ENCODE results near the gene ZNF75A.

ZNF75A gene

DNA sequence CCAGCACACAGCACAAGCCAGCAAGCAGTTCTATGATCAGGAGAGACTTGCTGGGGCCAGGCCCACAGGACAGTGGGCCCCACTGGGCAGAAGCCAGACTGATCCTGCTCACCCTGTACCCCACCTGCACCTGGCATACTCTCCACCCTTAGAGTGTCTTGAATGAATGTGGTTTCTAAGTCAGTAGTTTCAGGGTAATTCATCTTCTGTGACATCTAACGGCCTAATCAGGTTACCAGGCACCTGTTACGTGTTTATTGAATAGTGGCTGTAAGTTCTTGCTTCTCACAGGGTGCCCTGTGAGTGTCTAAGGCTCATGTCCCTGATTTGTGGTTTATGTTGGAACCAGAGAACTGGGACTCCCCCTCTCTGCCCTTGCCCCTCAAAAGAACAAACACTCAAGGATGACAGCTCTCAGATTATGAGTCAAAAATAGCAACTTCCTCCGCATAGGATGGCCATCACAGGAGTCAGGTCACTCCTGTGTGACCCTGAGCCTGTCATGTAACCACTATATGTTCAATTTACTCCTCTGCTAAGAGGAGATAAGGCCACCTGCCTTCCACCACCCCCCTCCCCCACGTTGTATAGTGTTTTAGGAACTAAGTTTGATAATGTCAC lies 43.4 kb downstream of the ZNF75A start:
- Histone ChIP-seq H3K27me3 (ENCODE audit: insufficient read depth, low read length) (no peaks in the 10 kb centered on the region), H3K36me3 (ENCODE audit: insufficient read depth, low read depth, low read length) (no peaks in the 10 kb centered on the region), H3K4me1 (ENCODE audit: insufficient read depth, low read length) (no peaks in the 10 kb centered on the region), H3K9ac (ENCODE audit: low read depth, low read length) (no peak overlapping the region), H3K4me3 (ENCODE audit: low read length) (no peak overlapping the region), H3K9me3 (ENCODE audit: insufficient read depth, low read depth, low read length) (peaks cover 15% of the 10 kb centered on the region), H3K27ac (ENCODE audit: low read length) (no peak overlapping the region)

DNA sequence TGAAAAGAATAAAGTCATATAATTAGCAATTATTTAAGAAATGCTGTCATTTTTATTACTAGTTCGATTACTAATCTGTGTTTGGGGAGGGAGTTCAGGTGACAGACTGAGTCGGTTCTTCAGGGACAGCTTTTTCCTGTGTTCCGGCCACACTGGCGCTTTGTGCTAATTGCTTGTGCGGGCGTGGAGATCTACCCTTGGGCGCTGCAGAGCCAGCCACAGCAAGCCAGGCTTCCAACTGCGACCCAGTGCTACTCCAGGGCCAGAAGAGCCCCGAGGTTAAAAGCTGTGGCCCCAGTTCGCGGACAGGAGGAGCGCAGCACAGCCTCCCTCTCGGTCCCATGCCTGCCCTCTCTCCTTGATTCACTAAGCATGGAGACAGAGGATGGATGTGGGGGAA lies 43.9 kb downstream of the ZNF75A start:
- Histone ChIP-seq H3K4me1 (ENCODE audit: insufficient read depth, low read length) (no peaks in the 10 kb centered on the region), H3K4me3 (ENCODE audit: low read length) (no peak overlapping the region), H3K9me3 (ENCODE audit: insufficient read depth, low read depth, low read length) (peaks cover 10% of the 10 kb centered on the region), H3K9ac (ENCODE audit: low read depth, low read length) (no peak overlapping the region), H3K27me3 (ENCODE audit: insufficient read depth, low read length) (no peaks in the 10 kb centered on the region), H3K36me3 (ENCODE audit: insufficient read depth, low read depth, low read length) (no peaks in the 10 kb centered on the region), H3K27ac (ENCODE audit: low read length) (no peak overlapping the region)

DNA sequence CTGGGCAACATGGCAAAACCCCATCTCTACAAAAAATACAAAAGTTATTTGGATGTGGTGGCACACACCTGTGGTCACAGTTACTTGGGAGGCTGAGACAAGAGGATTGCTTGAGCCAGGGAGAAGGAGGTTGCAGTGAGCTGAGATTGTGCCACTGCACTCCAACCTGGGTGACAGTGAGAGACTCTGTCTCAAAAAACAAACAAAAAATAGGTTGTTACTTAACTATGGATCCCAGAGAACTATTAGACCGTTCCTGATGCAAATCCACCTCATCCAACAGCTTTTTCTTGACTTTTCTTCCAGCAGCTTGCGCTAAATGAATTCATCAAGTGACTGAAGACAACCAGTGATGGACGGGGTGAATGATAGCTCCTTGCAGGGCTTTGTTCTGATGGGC lies 50.3 kb downstream of the ZNF75A start, which contains the start of gene OR2C1:
Gene OR2C1 (plus strand): TSS at position 301 of the 400 bp plus-strand sequence. CDS start 52 bp downstream, at position 353.
- no peak within 1 kb of the TSS for H3K4me3 ChIP-seq (ENCODE audit: low read length)
- H3K36me3 ChIP-seq (ENCODE audit: insufficient read depth, low read depth, low read length), result no peaks in the 10 kb centered on the region
- no peak within 1 kb of the TSS for H3K27ac ChIP-seq (ENCODE audit: low read length)
- no peaks in the 10 kb centered on the region for H3K4me1 ChIP-seq (ENCODE audit: insufficient read depth, low read length)
- H3K9ac ChIP-seq (ENCODE audit: low read depth, low read length), result no peak within 1 kb of the TSS
- peaks cover 39% of the 10 kb centered on the region for H3K9me3 ChIP-seq (ENCODE audit: insufficient read depth, low read depth, low read length)
- H3K27me3 ChIP-seq (ENCODE audit: insufficient read depth, low read length), result no peaks in the 10 kb centered on the region

DNA sequence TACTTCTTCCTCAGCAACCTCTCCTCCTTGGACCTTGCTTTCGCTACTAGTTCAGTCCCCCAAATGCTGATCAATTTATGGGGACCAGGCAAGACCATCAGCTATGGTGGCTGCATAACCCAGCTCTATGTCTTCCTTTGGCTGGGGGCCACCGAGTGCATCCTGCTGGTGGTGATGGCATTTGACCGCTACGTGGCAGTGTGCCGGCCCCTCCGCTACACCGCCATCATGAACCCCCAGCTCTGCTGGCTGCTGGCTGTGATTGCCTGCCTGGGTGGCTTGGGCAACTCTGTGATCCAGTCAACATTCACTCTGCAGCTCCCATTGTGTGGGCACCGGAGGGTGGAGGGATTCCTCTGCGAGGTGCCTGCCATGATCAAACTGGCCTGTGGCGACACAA lies 50.8 kb downstream of the ZNF75A start:
- no peaks in the 10 kb centered on the region for H3K4me1 ChIP-seq (ENCODE audit: insufficient read depth, low read length)
- H3K27me3 ChIP-seq (ENCODE audit: insufficient read depth, low read length), result no peaks in the 10 kb centered on the region
- no peak overlapping the region for H3K9ac ChIP-seq (ENCODE audit: low read depth, low read length)
- H3K36me3 ChIP-seq (ENCODE audit: insufficient read depth, low read depth, low read length), result no peaks in the 10 kb centered on the region
- no peak overlapping the region for H3K4me3 ChIP-seq (ENCODE audit: low read length)
- no peak overlapping the region for H3K27ac ChIP-seq (ENCODE audit: low read length)
- H3K9me3 ChIP-seq (ENCODE audit: insufficient read depth, low read depth, low read length), result peaks cover 39% of the 10 kb centered on the region

DNA sequence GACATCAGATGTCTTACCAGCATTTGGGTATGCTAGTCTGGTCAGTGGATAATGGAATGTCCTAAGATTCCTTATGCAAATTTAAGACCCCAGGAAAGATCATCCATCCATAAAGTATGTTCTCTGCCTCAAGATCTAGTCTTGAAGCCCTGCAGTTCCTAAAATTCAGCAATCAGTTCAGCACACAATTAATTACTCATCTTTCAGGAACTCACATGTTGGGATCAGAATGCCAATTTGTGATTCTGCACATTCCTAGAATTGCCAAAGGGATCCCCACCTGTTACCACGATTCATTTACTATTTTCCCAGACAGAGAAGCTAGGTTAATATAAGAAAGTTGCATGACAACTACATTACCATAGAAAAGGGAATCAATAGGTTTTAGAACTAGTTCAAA lies 53.6 kb downstream of the ZNF75A start:
- no peaks in the 10 kb centered on the region for H3K36me3 ChIP-seq (ENCODE audit: insufficient read depth, low read depth, low read length)

DNA sequence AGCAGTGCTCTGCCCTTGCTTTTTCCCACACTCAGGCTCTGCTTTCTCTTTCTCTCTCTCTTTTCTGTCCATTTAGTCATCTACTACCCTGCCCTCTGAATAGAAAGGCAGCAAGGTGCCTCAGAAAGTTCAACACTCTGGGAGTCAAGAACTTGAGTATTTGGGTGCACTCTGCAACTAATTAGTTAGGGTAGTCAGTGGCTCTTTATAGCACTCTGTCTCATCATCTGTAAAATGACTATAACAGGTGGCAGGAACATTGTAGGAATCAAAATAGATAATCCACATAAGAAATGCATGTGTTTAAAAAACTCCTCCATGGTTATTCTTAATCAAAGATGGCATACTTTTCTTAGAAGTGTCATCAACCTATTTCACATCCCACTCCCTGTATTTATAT lies 57.6 kb downstream of the ZNF75A start:
- Histone ChIP-seq H3K4me1 (ENCODE audit: insufficient read depth, low read length) (no peaks in the 10 kb centered on the region), H3K36me3 (ENCODE audit: insufficient read depth, low read depth, low read length) (no peaks in the 10 kb centered on the region), H3K27me3 (ENCODE audit: insufficient read depth, low read length) (no peaks in the 10 kb centered on the region), H3K4me3 (ENCODE audit: low read length) (no peak overlapping the region), H3K9ac (ENCODE audit: low read depth, low read length) (no peak overlapping the region), H3K9me3 (ENCODE audit: insufficient read depth, low read depth, low read length) (peaks cover 32% of the 10 kb centered on the region; the same call in 1 of the 2 replicates), H3K27ac (ENCODE audit: low read length) (no peak overlapping the region)

More for the DNA sequence above, 53.6 kb downstream of the ZNF75A start:
- Histone ChIP-seq H3K27ac (ENCODE audit: low read length) (no peak overlapping the region), H3K27me3 (ENCODE audit: insufficient read depth, low read length) (no peaks in the 10 kb centered on the region), H3K9ac (ENCODE audit: low read depth, low read length) (no peak overlapping the region), H3K4me3 (ENCODE audit: low read length) (no peak overlapping the region), H3K4me1 (ENCODE audit: insufficient read depth, low read length) (no peaks in the 10 kb centered on the region), H3K9me3 (ENCODE audit: insufficient read depth, low read depth, low read length) (peaks cover 48% of the 10 kb centered on the region)

DNA sequence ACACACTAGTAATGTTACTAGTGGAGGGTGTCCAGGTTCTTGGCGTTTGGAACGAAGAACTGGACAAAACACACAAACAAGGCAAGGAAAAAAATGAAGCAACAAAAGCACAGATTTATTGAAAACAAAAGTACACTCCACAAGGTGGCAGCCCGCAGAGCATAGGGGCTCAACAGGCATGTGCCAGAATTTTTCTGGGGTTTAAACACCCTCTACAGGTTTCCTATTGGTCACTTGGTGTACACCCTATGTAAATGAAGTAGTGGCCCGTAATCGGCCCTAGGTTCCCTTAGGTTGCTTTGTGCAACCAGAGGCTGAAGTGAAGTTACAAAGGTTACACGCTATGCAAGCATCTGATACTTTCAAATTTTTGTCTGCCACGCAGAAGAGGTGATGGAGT lies 58.5 kb downstream of the ZNF75A start:
- Histone ChIP-seq H3K4me3 (ENCODE audit: low read length) (no peak overlapping the region), H3K4me1 (ENCODE audit: insufficient read depth, low read length) (no peaks in the 10 kb centered on the region), H3K9me3 (ENCODE audit: insufficient read depth, low read depth, low read length) (peaks cover 32% of the 10 kb centered on the region; the same call in 1 of the 2 replicates), H3K36me3 (ENCODE audit: insufficient read depth, low read depth, low read length) (no peaks in the 10 kb centered on the region), H3K27ac (ENCODE audit: low read length) (no peak overlapping the region), H3K9ac (ENCODE audit: low read depth, low read length) (no peak overlapping the region), H3K27me3 (ENCODE audit: insufficient read depth, low read length) (no peaks in the 10 kb centered on the region)

DNA sequence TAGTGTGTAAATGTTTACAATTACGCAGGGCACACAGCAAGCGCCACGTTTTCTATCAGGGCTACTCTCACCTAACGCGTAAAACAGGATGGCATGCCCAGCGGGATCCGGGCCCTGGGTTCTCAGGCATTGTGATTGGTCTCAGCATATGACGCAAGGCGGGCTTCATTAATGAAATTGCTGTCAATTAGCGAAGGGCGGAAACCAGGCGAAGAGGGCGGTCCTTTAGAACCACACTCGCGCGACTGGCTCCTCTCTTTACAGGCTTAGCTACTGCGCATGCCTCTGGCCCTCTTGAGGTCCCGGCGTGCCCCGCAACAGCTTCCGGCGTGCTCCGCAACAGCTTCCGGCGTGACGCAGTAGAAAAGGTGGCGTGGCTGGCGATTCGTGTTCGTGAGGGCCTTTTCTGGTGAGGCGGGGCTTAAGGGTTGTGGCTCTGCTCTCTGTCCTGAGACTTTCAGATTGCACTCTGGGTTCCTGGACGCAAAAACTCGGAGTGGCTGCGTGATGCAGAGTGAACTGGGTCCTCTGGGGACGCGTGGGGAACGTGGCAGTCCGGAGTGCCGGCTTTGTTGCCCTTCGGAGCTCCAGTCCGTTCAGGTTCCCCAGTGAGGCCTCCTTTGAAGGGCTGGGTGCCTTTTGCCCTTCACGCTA lies 59.6 kb downstream of the ZNF75A start:
- H3K27ac ChIP-seq (ENCODE audit: low read length), result no peak overlapping the region
- no peak overlapping the region for H3K4me3 ChIP-seq (ENCODE audit: low read length)
- no peaks in the 10 kb centered on the region for H3K27me3 ChIP-seq (ENCODE audit: insufficient read depth, low read length)
- no peaks in the 10 kb centered on the region for H3K36me3 ChIP-seq (ENCODE audit: insufficient read depth, low read depth, low read length)
- H3K4me1 ChIP-seq (ENCODE audit: insufficient read depth, low read length), result no peaks in the 10 kb centered on the region
- no peak overlapping the region for H3K9ac ChIP-seq (ENCODE audit: low read depth, low read length)
- H3K9me3 ChIP-seq (ENCODE audit: insufficient read depth, low read depth, low read length), result peaks cover 29% of the 10 kb centered on the region

Measured in iPS-20b (cell line).